ENCODE measurements around the gene GRK3.

DNA sequence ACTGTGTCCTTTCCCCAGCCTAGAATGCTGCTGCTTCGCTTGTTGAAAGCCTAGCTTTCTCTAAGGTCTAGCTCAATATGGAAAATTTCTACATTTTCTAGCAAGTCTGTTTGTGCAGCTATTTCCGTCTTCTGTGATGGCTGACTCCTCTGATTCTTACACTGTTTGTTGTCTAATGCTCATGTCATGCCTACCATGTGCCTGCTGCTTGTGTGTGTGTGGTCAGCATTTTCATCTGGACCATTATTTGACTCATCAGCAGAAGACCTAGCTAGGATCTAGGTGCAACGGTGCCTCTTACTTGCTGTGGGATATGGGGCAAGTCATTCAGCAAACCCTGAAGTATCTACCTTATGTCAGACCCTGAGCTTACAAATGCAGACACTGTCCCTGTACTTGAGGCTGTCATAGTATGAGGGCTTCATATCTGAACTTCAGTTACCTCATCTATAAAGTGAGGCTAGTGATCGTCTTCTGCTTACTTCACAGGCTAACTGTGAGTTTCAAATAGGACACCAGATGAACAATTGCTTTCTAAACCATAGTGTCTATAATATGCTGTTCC, 91.0 kb downstream of the GRK3 start:
- no peak for TF ChIP-seq BHLHE40 (IDR thresholded peaks at IDR 0.05; ENCODE audit: borderline replicate concordance)
- no peak for TF ChIP-seq FOXK2 (IDR thresholded peaks at IDR 0.05)
- TF ChIP-seq SP1 (IDR thresholded peaks at IDR 0.05), result no peak
- no peak for TF ChIP-seq FOXM1 (IDR thresholded peaks at IDR 0.05; ENCODE audit: borderline replicate concordance)
- TF ChIP-seq LEF1 (IDR thresholded peaks at IDR 0.05; ENCODE audit: borderline replicate concordance), result no peak
- no peak for TF ChIP-seq L3MBTL2 (conservative IDR thresholded peaks at IDR 0.05)
- TF ChIP-seq ELF4 (IDR thresholded peaks at IDR 0.05), result no peak
- no peak for TF ChIP-seq NFRKB (IDR thresholded peaks at IDR 0.05)
